Posterior cingulate gyrus (tissue), 11 donors: ENCODE measurements around the gene SORL1-AS1.
A peak's percentile ranks its signal among the peaks of the same experiment; 100 is the strongest.

Experiments
- DNase-seq, 10 donors: peaks; one replicate each; pipeline versions ENCODE4 v3.0.0 to v3.0.0-alpha.2; 2020 to 2021; ENCODE audit warnings: mixed read lengths in 3 of 10
- intact Hi-C: fragments of 100-400 bp; cut with DNase I; formaldehyde crosslinking; loops from one replicate; pipeline ENCODE4 v1.15.1; 2023

SORL1-AS1 gene

GRCh38 chr11:121478226-121478894, 25.6 kb upstream of the SORL1-AS1 start:
- no peak for DNase-seq
- intact Hi-C loops = no loop called here

GRCh38 chr11:121476379-121477032, 23.7 kb upstream of the SORL1-AS1 start:
- intact Hi-C loops = no loop called here
- no peak for DNase-seq

GRCh38 chr11:121474680-121475079, 21.9 kb upstream of the SORL1-AS1 start:
- intact Hi-C loops = no loop called here
- peak in 1 of 10 donors; percentile 47 for DNase-seq

GRCh38 chr11:121473064-121473777, 20.5 kb upstream of the SORL1-AS1 start:
- DNase-seq = peak in 7 of 10 donors; percentile 37 to 91 (median 61)
- intact Hi-C loops = no loop called here

GRCh38 chr11:121472312-121472711, 19.5 kb upstream of the SORL1-AS1 start:
- intact Hi-C loops = no loop called here
- DNase-seq = no peak

DNA sequence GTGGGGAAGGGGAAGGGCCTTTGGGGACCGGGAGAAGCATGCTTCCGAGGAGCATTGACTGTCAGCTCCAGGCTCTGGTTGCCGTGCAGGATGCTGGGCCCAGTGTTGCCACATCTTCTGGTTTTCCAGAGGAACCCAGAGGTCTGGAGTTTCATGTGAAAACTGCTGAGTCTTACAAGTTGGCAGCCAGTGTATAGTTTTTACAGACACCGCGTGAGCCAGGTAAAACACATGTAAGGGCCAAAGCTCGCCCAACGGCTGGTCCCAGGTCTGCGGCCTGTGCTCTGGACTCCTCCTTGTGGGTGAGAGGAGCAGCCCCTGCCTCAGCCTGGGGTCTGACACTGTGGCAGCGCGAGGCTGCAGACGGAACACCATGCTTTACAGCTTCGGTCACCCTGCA, 18.4 kb upstream of the SORL1-AS1 start:
- intact Hi-C loops = no loop called here
- no peak for DNase-seq

DNA sequence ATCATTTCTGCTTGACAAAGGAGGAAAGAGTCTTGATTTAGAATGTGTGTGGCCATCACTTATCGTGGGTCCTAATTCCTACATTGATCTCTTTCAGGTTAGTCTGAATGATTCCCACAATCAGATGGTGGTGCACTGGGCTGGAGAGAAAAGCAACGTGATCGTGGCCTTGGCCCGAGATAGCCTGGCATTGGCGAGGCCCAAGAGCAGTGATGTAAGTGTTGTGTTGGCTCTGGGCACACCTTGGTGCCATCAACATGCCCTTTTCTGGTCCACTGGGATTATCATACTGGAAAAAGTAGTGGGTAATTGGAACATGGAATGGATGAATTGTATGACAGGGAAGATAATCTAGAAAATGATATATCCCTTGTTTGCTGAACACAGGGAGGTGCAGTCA, 17.1 kb upstream of the SORL1-AS1 start:
- DNase-seq = no peak
- intact Hi-C loops = no loop called here

DNA sequence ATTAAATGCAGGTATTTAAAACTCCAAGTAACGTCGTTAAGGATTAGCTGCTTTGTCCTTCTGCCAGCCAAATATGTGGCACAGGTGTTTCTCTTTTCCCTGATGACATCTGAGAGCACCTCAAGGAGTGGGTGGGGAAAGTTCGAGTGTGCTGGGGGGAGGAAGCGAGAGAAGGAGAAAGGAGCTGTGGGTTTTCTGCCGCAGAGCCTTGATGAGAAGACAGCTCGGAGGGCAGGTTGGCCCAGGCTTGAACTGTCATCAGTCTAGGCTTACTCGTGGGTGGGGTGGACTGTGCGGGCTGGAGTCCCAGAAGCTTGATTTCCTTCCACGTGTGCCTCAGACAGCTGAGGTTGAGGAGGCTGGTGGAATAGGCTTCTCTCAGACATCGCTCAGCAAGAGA, 15.2 kb upstream of the SORL1-AS1 start:
- peak in 7 of 10 donors; percentile 32 to 91 (median 54) for DNase-seq
- intact Hi-C loops = no loop called here

DNA sequence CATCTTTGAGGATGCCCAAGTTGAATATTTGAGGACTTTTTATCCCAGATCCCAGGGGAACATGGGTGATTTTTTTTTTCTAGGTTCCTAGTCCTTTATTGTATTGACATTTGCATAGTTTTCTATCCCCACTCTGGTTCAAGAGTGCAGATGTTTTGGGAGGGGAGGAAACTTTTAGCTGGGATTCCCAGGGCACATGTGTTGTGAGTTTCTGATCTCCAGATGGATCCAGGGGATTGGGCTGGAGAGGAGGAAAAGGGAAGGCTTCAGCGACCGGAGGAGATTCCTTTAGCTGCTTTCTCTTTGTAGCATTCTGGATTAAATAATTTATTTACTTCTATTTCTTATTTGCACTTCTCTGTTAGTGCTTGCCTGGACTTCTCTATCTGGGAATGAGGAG, 14.7 kb upstream of the SORL1-AS1 start:
- no peak for DNase-seq
- intact Hi-C loops = no loop called here

GRCh38 chr11:121466063-121466794, 13.5 kb upstream of the SORL1-AS1 start:
- intact Hi-C loops = no loop called here
- DNase-seq = peak; percentile 66 to 98 (median 86)

DNA sequence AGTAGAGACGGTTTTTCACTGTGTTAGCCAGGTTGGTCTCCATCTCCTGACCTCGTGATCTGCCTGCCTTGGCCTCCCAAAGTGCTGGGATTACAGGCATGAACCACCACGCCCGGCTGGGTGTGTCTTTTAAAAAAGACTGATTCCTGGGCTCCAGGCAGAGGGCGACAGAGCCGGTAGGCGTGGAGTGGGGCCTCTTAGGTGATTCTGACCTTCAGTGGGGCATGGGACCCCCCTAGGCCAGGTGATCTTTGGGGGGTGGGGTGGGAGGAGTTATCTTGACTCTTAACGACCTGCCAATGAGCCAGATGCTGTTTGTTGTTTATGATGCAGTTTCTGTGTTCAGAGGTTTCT, 12.9 kb upstream of the SORL1-AS1 start:
- intact Hi-C loops = no loop called here
- DNase-seq = no peak

DNA sequence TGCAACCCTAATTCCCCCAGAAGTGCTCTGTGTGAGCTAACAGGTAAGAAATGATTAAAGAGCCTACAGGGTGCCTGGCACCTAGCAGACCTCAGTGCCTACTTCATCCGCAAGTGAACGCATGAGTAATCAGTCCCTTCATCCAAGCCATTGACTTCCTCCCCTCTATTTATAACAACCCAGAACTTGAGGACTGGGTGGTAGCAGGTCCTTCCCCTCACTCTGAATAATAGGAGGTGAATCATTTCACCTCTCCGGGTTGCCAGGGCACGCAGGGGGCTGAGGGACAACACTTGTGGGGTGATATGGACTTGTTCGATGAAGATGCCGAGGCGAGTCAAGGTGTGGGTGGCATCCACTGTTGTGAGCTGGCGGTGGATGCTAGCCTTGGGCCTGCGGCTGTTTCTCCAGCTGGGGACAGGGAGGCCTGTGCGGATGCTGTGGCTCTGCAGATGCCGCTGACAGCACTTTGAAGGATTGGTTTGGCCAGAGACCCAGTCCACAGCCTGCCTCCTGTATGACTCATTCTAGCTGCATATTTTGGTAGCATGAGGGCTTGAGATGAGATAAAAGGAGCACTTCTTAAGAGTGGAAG, 11.7 kb upstream of the SORL1-AS1 start:
- intact Hi-C loops = no loop called here

GRCh38 chr11:121463689-121464335, 11.0 kb upstream of the SORL1-AS1 start:
- intact Hi-C loops = no loop called here
- DNase-seq = no peak

More for the DNA sequence above, 11.7 kb upstream of the SORL1-AS1 start:
- peak; percentile 53 to 96 (median 74) for DNase-seq

GRCh38 chr11:121461843-121462242, 9.1 kb upstream of the SORL1-AS1 start:
- intact Hi-C loops = no loop called here
- no peak for DNase-seq

- intact Hi-C loops = no loop called here
- no peak for DNase-seq
Observed at GRCh38 chr11:121460941-121461514, 8.3 kb upstream of the SORL1-AS1 start.

- no peak for DNase-seq
- intact Hi-C loops = loop anchor here (10.0 kb wide), 1 partner anchor 135 kb away; no protein-coding TSS in a partner anchor
Observed at GRCh38 chr11:121459413-121460017, 6.7 kb upstream of the SORL1-AS1 start.

- intact Hi-C loops = loop anchor here (10.0 kb wide), 1 partner anchor 136 kb away; no protein-coding TSS in a partner anchor
- no peak for DNase-seq
Observed at GRCh38 chr11:121458551-121458950, 5.8 kb upstream of the SORL1-AS1 start.

DNA sequence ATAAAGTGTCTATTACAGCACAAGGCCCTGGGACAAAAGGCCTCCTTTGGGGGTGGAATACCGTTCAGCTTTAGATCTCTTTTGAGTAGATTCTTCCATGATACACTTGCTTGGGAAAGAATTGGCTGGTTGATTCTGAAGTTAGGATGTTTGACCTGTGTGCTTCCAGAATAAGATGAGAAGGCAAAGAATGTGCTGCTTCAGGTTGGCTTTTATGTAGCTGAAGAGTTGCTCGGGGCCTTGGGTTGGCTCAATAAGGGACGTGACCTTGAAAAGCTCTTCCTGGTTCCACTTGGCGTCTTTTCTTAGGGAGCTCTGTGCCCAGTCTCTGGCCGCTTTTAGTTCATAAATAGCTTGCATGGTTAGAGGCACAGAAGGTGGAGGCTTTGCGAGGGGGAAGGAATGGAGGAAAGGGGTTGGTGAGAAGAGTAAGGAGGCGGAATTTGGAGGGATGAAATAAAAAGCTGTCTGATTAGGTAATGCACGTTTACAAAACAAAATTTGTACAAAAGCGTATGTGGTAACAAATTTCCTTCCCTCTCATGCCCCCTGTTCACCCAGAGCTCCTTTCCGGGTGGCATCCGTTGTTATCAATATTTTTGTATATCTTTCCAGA, 4.2 kb upstream of the SORL1-AS1 start:
- no peak for DNase-seq
- intact Hi-C loops = loop anchor here (10.0 kb wide), 1 partner anchor 138 kb away; no protein-coding TSS in a partner anchor

- intact Hi-C loops = loop anchor here (10.0 kb wide), 1 partner anchor 139 kb away; no protein-coding TSS in a partner anchor
Observed at GRCh38 chr11:121456151-121456550, 3.4 kb upstream of the SORL1-AS1 start.

More at GRCh38 chr11:121456151-121456550, 3.4 kb upstream of the SORL1-AS1 start:
- no peak for DNase-seq
